T-helper 1 cell treated with Interleukin-12 subunit alpha and Interleukin-12 subunit beta and Interleukin-4 antibody, amounts not matched to agents 30 μg/mL and 1 μg/mL, for 36 hours (primary cell): Measurements from ENCODE around the gene AOPEP.

Experiments used
- H3K27ac Mint-ChIP-seq: one replicate; pipeline ENCODE4 v1.8.0; 2021; ENCODE audit warnings: mild to moderate bottlenecking, mixed read lengths
- H3K27me3 Mint-ChIP-seq: one replicate; pipeline ENCODE4 v1.8.0; 2021; ENCODE audit warnings: low read depth, mixed read lengths
- H3K36me3 Mint-ChIP-seq: one replicate; pipeline ENCODE4 v1.8.0; 2021; ENCODE audit warnings: low read depth, mixed read lengths
- H3K4me1 Mint-ChIP-seq: one replicate; pipeline ENCODE4 v1.8.0; 2021; ENCODE audit warnings: low read depth, mixed read lengths
- H3K4me3 Mint-ChIP-seq: one replicate; pipeline ENCODE4 v1.8.0; 2021; ENCODE audit warnings: mild to moderate bottlenecking, moderate library complexity, mixed read lengths
- H3K9me3 Mint-ChIP-seq: one replicate; pipeline ENCODE4 v1.8.0; 2021; ENCODE audit warnings: mixed read lengths

AOPEP gene

DNA sequence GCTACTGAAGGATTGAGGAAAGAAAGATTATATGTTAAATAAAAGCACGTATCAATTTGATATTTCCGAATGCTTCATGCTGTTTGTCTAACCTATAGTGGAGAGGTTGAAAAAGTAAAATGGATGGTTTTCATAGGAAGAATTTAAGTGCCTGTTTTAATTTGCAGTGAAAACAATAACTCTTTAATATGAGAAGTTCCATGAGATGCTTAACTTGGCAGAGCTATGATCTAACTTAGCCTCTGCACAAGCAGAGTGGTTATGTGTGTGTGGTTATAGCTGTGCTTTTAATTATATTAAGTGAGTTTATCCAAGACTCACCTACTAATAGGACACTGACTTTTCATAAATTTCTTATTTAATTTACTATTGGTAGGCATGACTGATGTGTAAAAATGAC, 57.4 kb downstream of the AOPEP start:
- Mint-ChIP-seq H3K27ac (no peak overlapping the region), H3K9me3 (no peaks in the 10 kb centered on the region), H3K36me3 (peaks cover 1% of the 10 kb centered on the region), H3K27me3 (no peaks in the 10 kb centered on the region), H3K4me3 (no peak overlapping the region), H3K4me1 (peaks cover 10% of the 10 kb centered on the region)

- Mint-ChIP-seq H3K27ac (no peak overlapping the region), H3K4me3 (no peak overlapping the region), H3K4me1 (peaks cover 12% of the 10 kb centered on the region), H3K36me3 (peaks cover 1% of the 10 kb centered on the region), H3K27me3 (no peaks in the 10 kb centered on the region), H3K9me3 (no peaks in the 10 kb centered on the region)
These were observed 59.0 kb downstream of the AOPEP start for GRCh38 chr9:94785215-94786169.

- H3K9me3 Mint-ChIP-seq: no peaks in the 10 kb centered on the region
- no peaks in the 10 kb centered on the region for H3K27me3 Mint-ChIP-seq
- peaks cover 1% of the 10 kb centered on the region for H3K36me3 Mint-ChIP-seq
- no peak overlapping the region for H3K4me3 Mint-ChIP-seq
- H3K4me1 Mint-ChIP-seq: peaks cover 12% of the 10 kb centered on the region
- no peak overlapping the region for H3K27ac Mint-ChIP-seq
These were observed 60.1 kb downstream of the AOPEP start for GRCh38 chr9:94786586-94786985.

- Mint-ChIP-seq H3K27me3 (no peaks in the 10 kb centered on the region), H3K27ac (no peak overlapping the region), H3K9me3 (no peaks in the 10 kb centered on the region), H3K4me1 (peaks cover 12% of the 10 kb centered on the region), H3K36me3 (peaks cover 1% of the 10 kb centered on the region), H3K4me3 (no peak overlapping the region)
These were observed 60.8 kb downstream of the AOPEP start for GRCh38 chr9:94787266-94787665.

- no peak overlapping the region for H3K4me3 Mint-ChIP-seq
- peaks cover 5% of the 10 kb centered on the region for H3K36me3 Mint-ChIP-seq
- no peak overlapping the region for H3K27ac Mint-ChIP-seq
- H3K27me3 Mint-ChIP-seq: no peaks in the 10 kb centered on the region
- H3K9me3 Mint-ChIP-seq: no peaks in the 10 kb centered on the region
- peaks cover 16% of the 10 kb centered on the region for H3K4me1 Mint-ChIP-seq
These were observed 62.1 kb downstream of the AOPEP start for GRCh38 chr9:94788570-94789105.

GRCh38 chr9:94791435-94791834, 64.9 kb downstream of the AOPEP start:
- Mint-ChIP-seq H3K36me3 (peaks cover 16% of the 10 kb centered on the region), H3K9me3 (no peaks in the 10 kb centered on the region), H3K27ac (no peak overlapping the region), H3K4me3 (no peak overlapping the region), H3K4me1 (peaks cover 20% of the 10 kb centered on the region), H3K27me3 (no peaks in the 10 kb centered on the region)

DNA sequence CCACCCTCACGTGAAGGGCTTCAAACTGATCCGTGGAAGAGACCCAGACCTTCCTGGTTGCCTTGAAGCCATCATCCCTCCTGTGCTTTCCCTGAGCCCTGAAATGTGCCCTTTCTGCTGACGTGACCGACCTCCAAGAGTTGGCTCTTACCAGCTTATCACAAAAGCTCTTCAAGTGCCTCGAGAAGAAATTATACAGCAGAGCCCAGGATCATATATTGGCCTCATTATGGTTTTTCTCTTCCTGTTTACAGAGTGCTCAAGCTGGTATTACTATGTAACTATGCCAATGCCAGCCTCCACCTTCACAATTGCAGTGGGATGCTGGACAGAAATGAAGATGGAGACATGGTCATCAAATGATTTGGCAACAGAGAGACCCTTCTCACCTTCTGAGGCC, 66.0 kb downstream of the AOPEP start:
- H3K27ac Mint-ChIP-seq: no peak overlapping the region
- no peaks in the 10 kb centered on the region for H3K9me3 Mint-ChIP-seq
- peaks cover 14% of the 10 kb centered on the region for H3K4me1 Mint-ChIP-seq
- H3K36me3 Mint-ChIP-seq: peaks cover 16% of the 10 kb centered on the region
- H3K4me3 Mint-ChIP-seq: no peak overlapping the region
- H3K27me3 Mint-ChIP-seq: no peaks in the 10 kb centered on the region

DNA sequence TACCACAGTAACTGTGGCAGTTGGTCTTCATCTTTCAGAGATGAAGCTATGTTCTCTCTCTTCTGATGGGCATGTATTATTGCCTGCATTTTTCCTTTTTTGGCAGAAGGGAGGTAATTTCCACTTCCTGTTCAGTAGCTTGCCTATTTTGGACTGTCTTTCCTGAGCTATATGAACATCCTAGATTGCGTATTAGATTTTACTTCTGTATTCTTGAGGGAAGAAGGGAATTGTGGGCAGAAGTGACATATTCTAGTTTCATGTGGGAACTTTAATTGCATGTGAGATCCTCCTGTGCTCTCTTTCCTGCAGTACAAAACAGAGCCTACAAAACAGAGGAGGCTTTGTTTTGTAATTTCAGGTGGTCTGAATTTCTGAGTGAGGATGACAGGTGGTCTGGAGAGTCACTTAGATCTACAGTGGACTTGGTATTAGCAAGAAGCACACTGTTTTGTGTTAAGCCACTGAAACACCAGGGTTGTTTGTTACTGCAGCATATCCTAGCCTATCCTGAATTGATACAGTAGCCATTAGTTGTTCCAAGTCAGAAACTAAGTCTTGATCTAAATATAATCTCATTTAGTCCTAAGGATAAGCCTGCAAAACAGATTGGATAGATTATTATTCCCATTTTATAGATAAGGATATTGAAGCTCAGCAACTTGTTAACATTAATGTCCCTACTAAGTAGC, 68.1 kb downstream of the AOPEP start:
- Mint-ChIP-seq H3K4me3 (no peak overlapping the region), H3K27ac (no peak overlapping the region), H3K36me3 (peaks cover 15% of the 10 kb centered on the region), H3K27me3 (no peaks in the 10 kb centered on the region), H3K9me3 (no peaks in the 10 kb centered on the region), H3K4me1 (peaks cover 9% of the 10 kb centered on the region)

DNA sequence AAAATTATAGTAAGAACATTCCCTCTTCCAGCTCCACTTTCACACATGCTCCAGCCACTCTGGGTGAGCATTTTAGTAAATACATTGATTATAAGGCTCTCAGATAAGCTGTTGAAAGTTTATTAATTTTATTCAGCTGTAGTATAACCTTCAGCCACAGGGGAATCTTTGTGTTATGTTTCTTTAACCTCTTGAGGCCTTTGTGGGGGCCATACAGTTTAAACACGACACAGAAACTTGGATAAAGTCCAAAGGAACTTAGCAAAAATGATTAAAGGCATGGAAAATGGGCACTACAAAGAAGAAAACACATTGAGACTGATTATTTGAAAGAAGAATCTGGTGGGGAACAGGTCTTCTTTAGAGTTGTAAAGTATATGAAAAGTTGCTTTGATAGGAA, 70.2 kb downstream of the AOPEP start:
- peaks cover 9% of the 10 kb centered on the region for H3K4me1 Mint-ChIP-seq

DNA sequence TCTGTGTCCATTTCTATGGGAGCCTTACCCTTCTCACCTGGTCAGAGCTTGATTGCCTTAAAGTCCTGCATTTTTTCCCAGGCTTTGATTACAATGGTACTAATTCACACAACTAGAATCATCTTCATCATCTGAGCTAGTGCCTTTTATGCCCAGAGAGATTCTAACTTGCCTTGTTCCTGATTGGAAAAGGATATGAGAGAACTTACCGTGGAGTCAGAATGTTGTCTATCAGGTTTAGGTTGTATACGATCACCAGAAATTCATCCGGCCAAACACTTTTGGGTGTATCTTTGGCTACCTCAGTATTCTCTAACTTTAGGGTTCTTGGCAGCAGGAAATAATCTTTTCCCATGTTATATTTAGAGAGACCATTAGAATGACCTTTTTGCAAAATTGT, 71.7 kb downstream of the AOPEP start:
- no peak overlapping the region for H3K4me3 Mint-ChIP-seq
- no peaks in the 10 kb centered on the region for H3K9me3 Mint-ChIP-seq
- peaks cover 17% of the 10 kb centered on the region for H3K4me1 Mint-ChIP-seq
- no peaks in the 10 kb centered on the region for H3K27me3 Mint-ChIP-seq
- H3K27ac Mint-ChIP-seq: no peak overlapping the region
- H3K36me3 Mint-ChIP-seq: peaks cover 15% of the 10 kb centered on the region

More for the DNA sequence above, 70.2 kb downstream of the AOPEP start:
- Mint-ChIP-seq H3K9me3 (no peaks in the 10 kb centered on the region), H3K36me3 (peaks cover 17% of the 10 kb centered on the region), H3K27ac (no peak overlapping the region), H3K4me3 (no peak overlapping the region), H3K27me3 (no peaks in the 10 kb centered on the region)

DNA sequence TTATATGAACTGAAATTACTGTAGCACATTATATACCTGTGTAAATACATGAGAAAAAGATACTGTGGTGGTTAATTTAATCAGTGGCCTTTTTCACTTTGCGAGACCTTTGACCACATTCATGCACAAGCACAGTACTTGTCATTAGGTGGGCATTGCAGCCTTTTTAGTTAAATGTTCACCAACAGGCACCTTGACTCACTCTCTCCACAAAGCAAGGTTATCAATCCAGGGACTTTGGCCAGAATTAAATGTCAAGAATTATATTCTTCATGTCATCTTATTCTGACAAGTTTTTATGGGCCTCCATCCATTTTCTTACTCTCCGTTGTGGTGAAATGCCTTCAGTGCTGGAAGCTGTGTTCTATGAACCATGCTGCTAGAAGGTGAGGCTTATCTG, 72.2 kb downstream of the AOPEP start:
- Mint-ChIP-seq H3K4me3 (no peak overlapping the region), H3K9me3 (no peaks in the 10 kb centered on the region), H3K4me1 (peaks cover 17% of the 10 kb centered on the region), H3K27ac (no peak overlapping the region), H3K36me3 (peaks cover 13% of the 10 kb centered on the region), H3K27me3 (no peaks in the 10 kb centered on the region)

- Mint-ChIP-seq H3K27ac (no peak overlapping the region), H3K4me3 (no peak overlapping the region), H3K4me1 (peaks cover 21% of the 10 kb centered on the region), H3K36me3 (peaks cover 5% of the 10 kb centered on the region), H3K27me3 (no peaks in the 10 kb centered on the region), H3K9me3 (no peaks in the 10 kb centered on the region)
These were observed 73.2 kb downstream of the AOPEP start for GRCh38 chr9:94799578-94800264.

DNA sequence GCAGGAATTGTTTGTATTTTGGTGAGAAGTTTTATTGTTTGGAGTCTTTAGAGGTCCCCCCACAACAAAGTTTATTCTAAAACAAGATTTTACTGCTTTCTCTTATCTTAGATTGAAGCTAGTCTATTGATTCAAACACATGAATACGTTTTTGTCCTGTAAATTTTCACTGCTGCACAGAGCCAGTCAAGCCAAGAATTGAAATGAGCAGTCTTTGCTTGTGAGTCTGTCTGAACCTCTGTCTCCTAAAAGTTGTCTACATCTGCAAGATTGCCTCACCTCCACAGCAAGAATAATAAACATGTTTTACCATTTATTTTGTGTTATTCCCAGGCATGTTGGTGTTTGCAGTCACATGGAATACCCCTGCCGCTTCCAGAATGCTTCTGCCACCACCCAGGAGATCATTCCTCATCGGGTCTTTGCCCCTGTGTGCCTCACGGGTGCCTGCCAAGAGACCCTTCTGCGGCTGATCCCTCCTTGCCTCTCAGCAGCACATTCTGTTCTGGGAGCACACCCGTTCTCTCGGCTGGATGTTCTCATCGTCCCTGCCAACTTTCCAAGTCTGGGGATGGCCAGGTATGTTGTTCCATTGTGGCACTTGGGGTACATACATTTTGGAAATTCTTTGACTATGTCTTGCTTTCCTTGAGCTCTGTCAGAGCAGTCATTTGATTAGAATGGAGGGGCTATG, 74.1 kb downstream of the AOPEP start:
- Mint-ChIP-seq H3K27me3 (no peaks in the 10 kb centered on the region), H3K4me3 (no peak overlapping the region), H3K4me1 (peaks cover 23% of the 10 kb centered on the region), H3K36me3 (peaks cover 3% of the 10 kb centered on the region), H3K27ac (no peak overlapping the region), H3K9me3 (no peaks in the 10 kb centered on the region)

DNA sequence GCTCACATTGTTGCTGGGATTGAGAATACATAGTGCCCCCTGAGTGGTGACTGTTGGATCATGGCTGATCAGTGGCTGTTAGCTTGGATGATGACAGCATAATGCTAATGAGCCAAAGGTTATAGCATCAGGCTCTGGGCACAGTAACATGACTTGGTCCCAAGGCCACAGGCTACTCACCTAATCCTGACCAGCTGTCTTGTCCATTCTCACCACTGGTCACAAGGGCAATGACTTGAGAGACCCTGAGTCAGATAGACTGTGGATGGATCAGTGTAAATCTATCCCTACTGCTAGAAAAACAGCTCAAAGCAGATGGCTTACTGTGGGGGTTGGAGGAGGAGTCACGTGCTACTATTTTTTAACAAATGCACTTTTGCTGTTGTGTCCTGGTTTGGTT, 74.7 kb downstream of the AOPEP start:
- H3K27me3 Mint-ChIP-seq: no peaks in the 10 kb centered on the region
- H3K4me1 Mint-ChIP-seq: peaks cover 25% of the 10 kb centered on the region
- H3K9me3 Mint-ChIP-seq: no peaks in the 10 kb centered on the region
- H3K27ac Mint-ChIP-seq: no peak overlapping the region
- no peak overlapping the region for H3K4me3 Mint-ChIP-seq
- peaks cover 2% of the 10 kb centered on the region for H3K36me3 Mint-ChIP-seq
